ENCODE measurements around the gene SET.

SET gene

DNA sequence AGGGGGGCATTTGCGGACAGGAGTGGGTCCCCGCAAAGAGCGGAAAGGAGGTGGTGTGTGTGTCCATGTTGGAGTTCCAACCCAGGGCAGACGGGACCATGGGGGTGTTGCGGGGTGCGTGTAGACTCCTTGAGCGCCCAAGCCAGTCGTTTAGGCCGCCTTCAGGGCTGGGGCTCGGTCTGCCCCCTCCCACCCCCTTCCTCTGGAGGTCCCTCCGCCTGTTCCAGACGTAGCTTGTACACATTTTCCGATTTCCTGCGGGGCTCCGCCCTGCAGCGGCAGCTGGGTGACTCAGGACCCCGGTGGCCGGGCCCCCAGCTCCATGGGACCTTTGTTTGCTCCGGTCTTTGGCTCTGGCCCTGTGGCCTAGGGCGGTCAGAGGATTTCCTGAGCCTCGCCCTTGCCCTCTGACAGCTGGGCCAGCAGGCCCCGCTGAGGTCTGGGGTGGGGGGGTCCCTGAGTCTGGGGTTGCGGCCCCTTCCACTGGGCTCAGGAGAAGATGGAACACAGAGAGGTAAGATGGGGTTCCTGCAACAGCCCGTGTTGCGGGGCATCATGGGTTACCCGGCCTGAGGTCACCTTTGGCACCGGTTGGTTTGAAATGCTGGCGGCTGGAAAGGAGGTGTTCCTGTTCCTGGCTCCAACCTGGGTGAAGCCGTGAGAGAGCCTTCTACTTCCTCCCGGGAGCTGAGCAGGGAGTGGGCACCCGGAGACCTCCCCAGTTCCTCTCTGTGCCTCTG is 14.8 kb downstream of the SET start:
- Histone ChIP-seq H3K4me3 (ENCODE audit: low read depth, low read length) (peak overlapping the region; percentile 78), H3K4me1 (no peaks in the 10 kb centered on the region), H3K27me3 (no peaks in the 10 kb centered on the region), H3K36me3 (peaks cover 16% of the 10 kb centered on the region), H3K9me3 (no peaks in the 10 kb centered on the region)
- no peak for DNase-seq
- TF ChIP-seq, protein P1, sequence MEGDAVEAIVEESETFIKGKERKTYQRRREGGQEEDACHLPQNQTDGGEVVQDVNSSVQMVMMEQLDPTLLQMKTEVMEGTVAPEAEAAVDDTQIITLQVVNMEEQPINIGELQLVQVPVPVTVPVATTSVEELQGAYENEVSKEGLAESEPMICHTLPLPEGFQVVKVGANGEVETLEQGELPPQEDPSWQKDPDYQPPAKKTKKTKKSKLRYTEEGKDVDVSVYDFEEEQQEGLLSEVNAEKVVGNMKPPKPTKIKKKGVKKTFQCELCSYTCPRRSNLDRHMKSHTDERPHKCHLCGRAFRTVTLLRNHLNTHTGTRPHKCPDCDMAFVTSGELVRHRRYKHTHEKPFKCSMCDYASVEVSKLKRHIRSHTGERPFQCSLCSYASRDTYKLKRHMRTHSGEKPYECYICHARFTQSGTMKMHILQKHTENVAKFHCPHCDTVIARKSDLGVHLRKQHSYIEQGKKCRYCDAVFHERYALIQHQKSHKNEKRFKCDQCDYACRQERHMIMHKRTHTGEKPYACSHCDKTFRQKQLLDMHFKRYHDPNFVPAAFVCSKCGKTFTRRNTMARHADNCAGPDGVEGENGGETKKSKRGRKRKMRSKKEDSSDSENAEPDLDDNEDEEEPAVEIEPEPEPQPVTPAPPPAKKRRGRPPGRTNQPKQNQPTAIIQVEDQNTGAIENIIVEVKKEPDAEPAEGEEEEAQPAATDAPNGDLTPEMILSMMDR (IDR thresholded peaks at IDR 0.05; ENCODE audit: low read depth, low read length), result no peak

DNA sequence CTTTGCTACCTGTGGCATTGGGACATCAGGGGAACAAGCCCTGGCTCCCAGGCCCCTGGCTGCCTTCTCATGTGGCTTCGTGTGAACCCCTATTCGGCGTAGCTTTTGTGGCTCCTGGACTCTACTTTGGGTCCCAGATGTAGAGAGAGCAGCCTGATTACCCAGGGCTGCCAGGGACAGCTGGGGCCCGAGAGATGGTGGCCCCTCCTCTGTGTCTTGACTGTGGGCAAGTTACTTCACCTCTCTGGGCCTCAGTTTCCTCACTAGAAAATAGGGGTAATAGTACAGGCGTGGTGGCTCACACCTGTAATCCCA is 15.3 kb downstream of the SET start:
- H3K27me3 ChIP-seq, result no peaks in the 10 kb centered on the region
- TF ChIP-seq, protein P1 (IDR thresholded peaks at IDR 0.05; ENCODE audit: low read depth, low read length), result no peak

DNA sequence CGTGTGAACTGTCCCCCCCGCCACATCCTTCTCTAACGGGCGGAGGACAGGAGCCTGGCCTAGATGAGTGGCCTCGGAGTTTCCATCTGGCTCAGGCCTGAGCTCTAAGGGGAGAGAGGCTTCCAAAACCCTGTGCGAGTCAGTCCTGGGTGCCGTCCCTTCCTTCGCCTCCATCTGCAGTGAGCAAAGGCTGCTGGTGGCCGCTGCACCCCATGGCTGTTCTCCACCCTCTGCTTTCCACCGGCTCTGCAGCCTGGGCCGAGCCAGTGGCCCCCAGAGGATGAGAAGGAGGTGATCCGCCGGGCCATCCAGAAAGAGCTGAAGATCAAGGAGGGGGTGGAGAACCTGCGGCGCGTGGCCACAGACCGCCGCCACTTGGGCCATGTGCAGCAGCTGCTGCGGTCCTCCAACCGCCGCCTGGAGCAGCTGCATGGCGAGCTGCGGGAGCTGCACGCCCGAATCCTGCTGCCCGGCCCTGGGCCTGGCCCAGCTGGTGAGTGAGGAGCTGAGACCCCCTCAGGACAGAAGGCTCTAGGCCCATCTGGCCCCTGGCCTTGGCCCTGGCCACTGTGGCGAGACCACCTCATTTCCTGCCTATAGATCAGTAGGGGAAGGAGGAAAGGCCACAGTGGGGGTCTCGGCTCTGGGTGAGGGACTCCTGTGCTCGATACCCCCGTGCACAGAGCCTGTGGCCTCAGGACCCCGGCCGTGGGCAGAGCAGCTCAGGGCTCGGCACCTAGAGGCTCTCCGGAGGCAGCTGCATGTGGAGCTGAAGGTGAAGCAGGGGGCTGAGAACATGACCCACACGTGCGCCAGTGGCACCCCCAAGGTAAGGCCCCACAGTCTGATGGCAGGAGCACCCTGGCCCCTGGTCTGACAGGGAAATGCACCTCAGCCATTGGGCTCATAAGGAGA is 16.3 kb downstream of the SET start:
- no peak for DNase-seq
- no peaks in the 10 kb centered on the region for H3K4me1 ChIP-seq
- H3K4me3 ChIP-seq (ENCODE audit: low read depth, low read length), result no peak overlapping the region
- H3K27me3 ChIP-seq, result no peaks in the 10 kb centered on the region
- no peaks in the 10 kb centered on the region for H3K9me3 ChIP-seq
- TF ChIP-seq, protein P1 (IDR thresholded peaks at IDR 0.05; ENCODE audit: low read depth, low read length), result no peak
- H3K36me3 ChIP-seq, result peaks cover 16% of the 10 kb centered on the region

More for the DNA sequence above, 15.3 kb downstream of the SET start:
- H3K9me3 ChIP-seq, result no peaks in the 10 kb centered on the region
- H3K4me1 ChIP-seq, result no peaks in the 10 kb centered on the region
- H3K36me3 ChIP-seq, result peaks cover 16% of the 10 kb centered on the region
- H3K4me3 ChIP-seq (ENCODE audit: low read depth, low read length), result no peak overlapping the region
- no peak for DNase-seq

DNA sequence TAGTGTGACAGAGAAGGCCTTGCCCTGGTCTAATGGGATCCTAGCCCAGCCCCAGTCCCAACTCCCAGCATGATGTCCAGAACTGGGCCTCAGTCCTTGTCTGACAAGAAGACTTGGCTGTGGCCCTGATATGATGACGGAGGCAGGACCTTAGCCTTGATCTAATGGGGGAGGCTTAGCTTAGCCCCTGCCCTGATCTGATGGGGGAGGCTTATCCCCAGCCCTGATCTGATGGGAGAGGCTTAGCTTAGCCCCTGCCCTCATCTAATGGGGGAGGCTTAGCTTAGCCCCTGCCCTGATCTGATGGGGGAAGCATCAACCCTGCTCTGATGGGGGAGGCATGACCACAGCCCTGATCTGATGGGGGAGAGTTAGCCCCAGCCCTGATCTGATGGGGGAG is 17.0 kb downstream of the SET start:
- Histone ChIP-seq H3K4me1 (no peaks in the 10 kb centered on the region), H3K36me3 (peaks cover 16% of the 10 kb centered on the region), H3K9me3 (no peaks in the 10 kb centered on the region), H3K27me3 (no peaks in the 10 kb centered on the region), H3K4me3 (ENCODE audit: low read depth, low read length) (no peak overlapping the region)
- DNase-seq, result no peak
- TF ChIP-seq, protein P1 (IDR thresholded peaks at IDR 0.05; ENCODE audit: low read depth, low read length), result no peak

DNA sequence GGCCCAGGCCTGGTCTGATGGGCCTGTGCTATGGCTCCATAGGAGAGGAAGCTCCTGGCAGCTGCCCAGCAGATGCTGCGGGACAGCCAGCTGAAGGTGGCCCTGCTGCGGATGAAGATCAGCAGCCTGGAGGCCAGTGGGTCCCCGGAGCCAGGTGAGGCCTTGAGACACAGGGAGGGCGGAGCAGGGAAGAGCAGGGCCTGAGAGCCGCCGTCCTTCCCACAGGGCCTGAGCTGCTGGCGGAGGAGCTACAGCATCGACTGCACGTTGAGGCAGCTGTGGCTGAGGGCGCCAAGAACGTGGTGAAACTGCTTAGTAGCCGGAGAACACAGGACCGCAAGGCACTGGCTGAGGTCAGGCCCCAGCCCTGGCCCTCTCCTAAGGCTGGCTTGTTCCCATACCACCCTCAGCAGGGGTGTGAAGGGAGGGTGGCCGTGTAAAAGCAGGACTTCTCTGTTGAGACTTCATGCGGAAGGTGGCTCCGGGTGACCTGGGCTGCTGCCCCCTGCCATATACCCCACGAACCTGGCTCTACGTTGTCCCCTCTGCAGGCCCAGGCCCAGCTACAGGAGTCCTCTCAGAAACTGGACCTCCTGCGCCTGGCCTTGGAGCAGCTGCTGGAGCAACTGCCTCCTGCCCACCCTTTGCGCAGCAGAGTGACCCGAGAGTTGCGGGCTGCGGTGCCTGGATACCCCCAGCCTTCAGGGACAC is 17.8 kb downstream of the SET start:
- Histone ChIP-seq H3K4me1 (no peaks in the 10 kb centered on the region), H3K36me3 (peaks cover 16% of the 10 kb centered on the region), H3K27me3 (no peaks in the 10 kb centered on the region), H3K4me3 (ENCODE audit: low read depth, low read length) (no peak overlapping the region), H3K9me3 (no peaks in the 10 kb centered on the region)
- no peak for DNase-seq
- TF ChIP-seq, protein P1 (IDR thresholded peaks at IDR 0.05; ENCODE audit: low read depth, low read length), result no peak
